Measurements from ENCODE around the gene OTUD7B. TPM values are rescaled to one million over a fixed set of nuclear protein-coding genes. Genes with fewer than 3 reads are reported as not detected.

OTUD7B gene
- total and polyA plus RNA-seq, 2 donors from 2014 or later, result 3.4 to 28.1 TPM

DNA sequence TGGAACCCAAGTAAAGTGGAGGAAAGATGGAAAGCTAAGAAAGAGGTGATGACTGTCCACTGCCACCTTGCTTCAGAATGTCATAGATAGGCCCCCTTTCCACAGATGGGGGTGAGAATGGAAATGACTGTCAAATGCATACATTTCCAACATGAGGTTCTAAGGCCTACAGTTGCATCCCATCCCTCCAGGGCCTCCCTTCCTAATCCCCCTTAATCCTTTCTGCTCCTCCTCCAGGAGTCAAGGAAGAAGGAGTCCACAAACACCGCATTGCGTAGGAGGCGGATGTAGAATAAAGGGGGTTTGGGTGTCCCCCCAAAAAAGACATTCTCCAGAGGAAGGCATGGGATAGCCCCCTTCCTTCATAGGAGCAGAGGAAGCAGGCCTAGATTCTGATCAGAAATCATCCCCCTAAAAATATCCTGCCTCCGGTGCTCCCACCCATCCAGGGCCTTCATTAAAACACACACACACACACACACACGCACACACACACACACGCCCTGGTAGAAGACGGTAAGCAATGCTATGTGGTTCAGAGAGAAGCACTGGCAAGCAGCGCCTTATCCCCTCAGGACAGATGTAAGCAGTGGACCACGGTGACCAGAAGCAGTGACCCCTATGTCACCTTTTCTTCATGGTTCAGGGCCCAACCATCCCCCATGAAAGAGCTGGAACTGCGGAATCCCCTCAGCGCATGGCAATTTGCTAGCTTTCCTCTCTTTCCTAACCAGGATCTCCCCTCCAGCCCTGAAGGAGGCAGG is 94.9 kb downstream of the OTUD7B start:
- no peak overlapping the region for H3K4me3 ChIP-seq (ENCODE audit: low read length in 3 of 3)
- no peaks in the 10 kb centered on the region for H3K36me3 ChIP-seq (ENCODE audit: control insufficient read depth in 2 of 3, insufficient read depth in 3 of 3, low read length in 3 of 3)
- peaks cover 0 to 7% (median 6%) of the 10 kb centered on the region in 3 donors for H3K4me1 ChIP-seq (ENCODE audit: control insufficient read depth in 2 of 3, insufficient read depth in 2 of 3, low read depth in 1 of 3, low read length in 3 of 3)
- no peak for FAIRE-seq
- TF ChIP-seq, protein P1, sequence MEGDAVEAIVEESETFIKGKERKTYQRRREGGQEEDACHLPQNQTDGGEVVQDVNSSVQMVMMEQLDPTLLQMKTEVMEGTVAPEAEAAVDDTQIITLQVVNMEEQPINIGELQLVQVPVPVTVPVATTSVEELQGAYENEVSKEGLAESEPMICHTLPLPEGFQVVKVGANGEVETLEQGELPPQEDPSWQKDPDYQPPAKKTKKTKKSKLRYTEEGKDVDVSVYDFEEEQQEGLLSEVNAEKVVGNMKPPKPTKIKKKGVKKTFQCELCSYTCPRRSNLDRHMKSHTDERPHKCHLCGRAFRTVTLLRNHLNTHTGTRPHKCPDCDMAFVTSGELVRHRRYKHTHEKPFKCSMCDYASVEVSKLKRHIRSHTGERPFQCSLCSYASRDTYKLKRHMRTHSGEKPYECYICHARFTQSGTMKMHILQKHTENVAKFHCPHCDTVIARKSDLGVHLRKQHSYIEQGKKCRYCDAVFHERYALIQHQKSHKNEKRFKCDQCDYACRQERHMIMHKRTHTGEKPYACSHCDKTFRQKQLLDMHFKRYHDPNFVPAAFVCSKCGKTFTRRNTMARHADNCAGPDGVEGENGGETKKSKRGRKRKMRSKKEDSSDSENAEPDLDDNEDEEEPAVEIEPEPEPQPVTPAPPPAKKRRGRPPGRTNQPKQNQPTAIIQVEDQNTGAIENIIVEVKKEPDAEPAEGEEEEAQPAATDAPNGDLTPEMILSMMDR (IDR thresholded peaks at IDR 0.05; ENCODE audit: borderline replicate concordance, extremely low read depth, insufficient read depth), result no peak
- intact Hi-C loops (cut with DNase I), result no loop called here
- no peak overlapping the region for H3K9ac ChIP-seq (ENCODE audit: low read length in 3 of 3)
- peak in 4 of 5 donors; percentile 52 to 68 (median 61) for DNase-seq
- no peaks in the 10 kb centered on the region for H3K9me3 ChIP-seq (ENCODE audit: control insufficient read depth in 2 of 3, insufficient read depth in 1 of 3, low read length in 3 of 3)
- H3K27ac ChIP-seq (ENCODE audit: low read depth in 2 of 2, low read length in 2 of 2), result no peak overlapping the region
- H3K27me3 ChIP-seq (ENCODE audit: control insufficient read depth, insufficient read depth, low read length), result no peaks in the 10 kb centered on the region

DNA sequence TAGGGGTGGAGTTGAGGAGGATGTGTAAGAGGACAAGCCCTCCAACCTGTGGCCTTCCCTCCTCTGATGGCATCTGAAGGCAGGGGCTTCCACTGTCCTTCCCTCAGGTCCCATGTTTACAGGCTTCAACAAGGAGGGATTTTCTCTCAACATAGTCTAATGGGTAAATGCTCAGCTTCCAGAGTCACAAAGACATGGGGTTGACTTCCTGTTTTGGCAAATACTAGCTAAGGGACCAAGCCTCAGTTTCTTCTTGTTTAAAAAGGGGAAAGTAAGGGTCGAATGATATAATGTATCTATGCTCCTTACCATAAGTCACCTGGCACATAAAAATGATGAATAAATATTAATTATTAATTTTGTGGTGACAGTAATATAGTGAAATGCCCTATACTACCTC is 96.0 kb downstream of the OTUD7B start:
- H3K9me3 ChIP-seq (ENCODE audit: control insufficient read depth in 2 of 3, insufficient read depth in 1 of 3, low read length in 3 of 3), result no peaks in the 10 kb centered on the region
- no peaks in the 10 kb centered on the region for H3K27me3 ChIP-seq (ENCODE audit: control insufficient read depth, insufficient read depth, low read length)
- intact Hi-C loops (cut with DNase I), result no loop called here
- no peak overlapping the region for H3K4me3 ChIP-seq (ENCODE audit: low read length in 3 of 3)
- H3K4me1 ChIP-seq (ENCODE audit: control insufficient read depth in 2 of 3, insufficient read depth in 2 of 3, low read depth in 1 of 3, low read length in 3 of 3), result peaks cover 0 to 7% (median 6%) of the 10 kb centered on the region in 3 donors
- no peak overlapping the region for H3K9ac ChIP-seq (ENCODE audit: low read length in 3 of 3)
- H3K27ac ChIP-seq (ENCODE audit: low read depth in 2 of 2, low read length in 2 of 2), result no peak overlapping the region
- TF ChIP-seq, protein P1 (IDR thresholded peaks at IDR 0.05; ENCODE audit: borderline replicate concordance, extremely low read depth, insufficient read depth), result no peak
- no peaks in the 10 kb centered on the region for H3K36me3 ChIP-seq (ENCODE audit: control insufficient read depth in 2 of 3, insufficient read depth in 3 of 3, low read length in 3 of 3)
- no peak for FAIRE-seq
- no peak for DNase-seq

DNA sequence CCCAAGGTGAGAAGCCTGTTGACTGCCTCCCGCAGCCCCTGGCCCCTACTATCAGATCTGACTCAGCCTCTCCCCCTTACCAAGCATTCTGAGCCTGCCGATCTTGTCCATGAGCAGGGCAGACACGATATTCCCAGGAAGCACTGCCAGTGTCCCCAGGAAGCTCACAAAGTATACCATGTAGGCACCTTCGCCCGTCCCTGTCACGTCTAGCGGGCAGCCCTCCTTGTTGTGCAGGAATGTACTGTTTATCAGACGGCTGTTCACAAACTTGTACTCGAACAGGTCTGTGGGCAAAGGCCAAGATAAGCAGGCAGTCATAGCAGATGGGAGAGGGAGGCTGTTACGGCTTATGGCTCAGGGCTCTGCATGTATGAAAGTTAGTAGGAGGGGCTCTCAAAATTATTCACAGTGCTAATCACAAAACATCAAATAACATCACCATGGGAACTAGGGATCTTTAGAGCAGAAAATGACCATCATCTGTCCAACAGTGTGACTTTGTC is 103.9 kb downstream of the OTUD7B start:
- DNase-seq (no peak), FAIRE-seq (no peak)
- no peaks in the 10 kb centered on the region for H3K27me3 ChIP-seq (ENCODE audit: control insufficient read depth, insufficient read depth, low read length)
- H3K27ac ChIP-seq (ENCODE audit: low read depth in 2 of 2, low read length in 2 of 2), result no peak overlapping the region
- H3K36me3 ChIP-seq (ENCODE audit: control insufficient read depth in 2 of 3, insufficient read depth in 3 of 3, low read length in 3 of 3), result no peaks in the 10 kb centered on the region
- H3K4me3 ChIP-seq (ENCODE audit: low read length in 3 of 3), result no peak overlapping the region
- no peaks in the 10 kb centered on the region for H3K4me1 ChIP-seq (ENCODE audit: control insufficient read depth in 2 of 3, insufficient read depth in 2 of 3, low read depth in 1 of 3, low read length in 3 of 3)
- intact Hi-C loops (cut with DNase I), result no loop called here
- H3K9me3 ChIP-seq (ENCODE audit: control insufficient read depth in 2 of 3, insufficient read depth in 1 of 3, low read length in 3 of 3), result no peaks in the 10 kb centered on the region
- TF ChIP-seq, protein P1 (IDR thresholded peaks at IDR 0.05; ENCODE audit: borderline replicate concordance, extremely low read depth, insufficient read depth), result no peak
- H3K9ac ChIP-seq (ENCODE audit: low read length in 3 of 3), result no peak overlapping the region
